K562 (cell line): ENCODE results near the gene C20orf173. TPM values are rescaled to one million over a fixed set of nuclear protein-coding genes. Genes with fewer than 3 reads are reported as not detected.

ENCODE experiments used
- ATAC-seq: fragments of 200-7000 bp; cut with Tn5 transposase; 3 replicates; pipeline ENCODE4 v1.9.1; 2020; ENCODE audit warnings: moderate library complexity
- BruUV-seq: library from RNA; stranded (reverse); fragments of 400-500 nt; replicated peaks from 2 replicates; lab custom pipeline; 2021; lab: Mats Ljungman, UMichigan
- CTCF ChIA-PET: fragments of 300-600 bp; formaldehyde crosslinking; extraction: SDS; loops from one replicate; lab custom pipeline; 2021; ENCODE audit warnings: low intra/inter-chr PET ratio; lab: Yijun Ruan, JAX
- POLR2A ChIA-PET: fragments of 300-600, 350-650 bp; sonication (Branson Sonifier 250); formaldehyde crosslinking; extraction: SDS; loops from one replicate; lab custom pipeline; 2021; ENCODE audit warnings: antibody characterized with exemption, inconsistent platforms; lab: Yijun Ruan, JAX
- DNase-seq, 4 experiments: peaks; one replicate each; pipeline versions ENCODE4 v3.0.0 to v3.0.0-alpha.2; 2011 to 2018; ENCODE audit warnings: low spot score in 3 of 4, mixed read lengths in 3 of 4; ENCODE audit errors: extremely low read depth in 1 of 4
- FAIRE-seq: peaks from 2 replicates; lab custom pipeline; 2011; peaks lifted over from hg19 to GRCh38; lab: Jason Lieb, UNC
- H2AFZ ChIP-seq: 2 replicates; pipeline ENCODE4 v1.6.0; 2011; ENCODE audit warnings: low read depth, low read length, control low read depth, inconsistent platforms
- H3K27ac ChIP-seq: fragments of 200-600 bp; 3 replicates; pipeline ENCODE4 v1.8.0; 2011; ENCODE audit warnings: low read depth, mild to moderate bottlenecking, control low read depth, inconsistent platforms, low read length, moderate library complexity, mixed read lengths; ENCODE audit errors: extremely low read depth
- H3K27me3 ChIP-seq, 2 experiments: fragments of 300-600 bp in 1 of 2; 2 replicates in 1 of 2; 3 replicates in 1 of 2; pipeline versions ENCODE4 v1.6.0 to v1.8.0; 2011; ENCODE audit warnings: inconsistent platforms in 2 of 2, low read length in 2 of 2, mild to moderate bottlenecking in 1 of 2, mixed read lengths in 1 of 2, moderate library complexity in 1 of 2; ENCODE audit not compliant: control insufficient read depth in 2 of 2, insufficient read depth in 2 of 2
- H3K36me3 ChIP-seq: fragments of 300-600 bp; 3 replicates; pipeline ENCODE4 v1.8.0; 2011; ENCODE audit warnings: mild to moderate bottlenecking, low read length, inconsistent platforms; ENCODE audit not compliant: control insufficient read depth, insufficient read depth
- H3K4me1 ChIP-seq, 2 experiments: fragments of 200-600 bp in 1 of 2; replicated peaks in 1 of 2; 2 replicates in 1 of 2; 3 replicates in 1 of 2; pipeline versions ENCODE4 v1.5.1 to v1.8.0; 2011; ENCODE audit warnings: inconsistent platforms in 2 of 2, low read length in 2 of 2, mild to moderate bottlenecking in 1 of 2, mixed read lengths in 1 of 2, moderate library complexity in 1 of 2; ENCODE audit not compliant: control insufficient read depth in 2 of 2, insufficient read depth in 2 of 2
- H3K4me2 ChIP-seq: 2 replicates; pipeline ENCODE4 v1.6.1; 2011; ENCODE audit warnings: low read length, control low read depth, inconsistent platforms, mixed read lengths; ENCODE audit not compliant: insufficient read depth
- H3K4me3 ChIP-seq: fragments of 200-600 bp; sonication (generic), shearing (Covaris generic); 2 replicates; pipeline ENCODE4 v1.5.1; 2016; ENCODE audit warnings: control low read depth, inconsistent platforms
- H3K79me2 ChIP-seq: fragments of 200-600 bp; 3 replicates; pipeline ENCODE4 v1.8.0; 2011; ENCODE audit warnings: low read length, inconsistent platforms; ENCODE audit not compliant: control insufficient read depth, insufficient read depth
- H3K9ac ChIP-seq, 2 experiments: 2 replicates each; pipeline versions ENCODE4 v1.6.0 to v1.6.1; 2011; ENCODE audit warnings: low read depth in 2 of 2, low read length in 2 of 2, control low read depth in 1 of 2, inconsistent platforms in 1 of 2, mild to moderate bottlenecking in 1 of 2, mixed read lengths in 1 of 2; ENCODE audit not compliant: insufficient read depth in 1 of 2
- H3K9me1 ChIP-seq: one replicate; pipeline ENCODE4 v1.6.0; 2011; ENCODE audit warnings: inconsistent platforms, mild to moderate bottlenecking, low read length, moderate library complexity; ENCODE audit not compliant: control insufficient read depth, insufficient read depth
- H3K9me3 ChIP-seq: replicated peaks from 2 replicates; pipeline ENCODE4 v1.5.1; 2011; ENCODE audit warnings: low read depth, low read length, inconsistent platforms; ENCODE audit not compliant: control insufficient read depth, insufficient read depth
- H4K20me1 ChIP-seq: replicated peaks from 2 replicates; pipeline ENCODE4 v1.6.1; 2011; ENCODE audit warnings: low read length, inconsistent platforms, mixed read lengths; ENCODE audit not compliant: control insufficient read depth, insufficient read depth
- ATF7 ChIP-seq: fragments of 450-650 bp; IDR thresholded peaks from 2 replicates; pipeline ENCODE4 v1.7.1; 2014; ENCODE audit warnings: mild to moderate bottlenecking, moderate library complexity
- BACH1 ChIP-seq: fragments of 200-800 bp; sonication (Bioruptor generic); IDR thresholded peaks from 2 replicates; pipeline ENCODE4 v1.6.1; 2016; ENCODE audit warnings: missing genetic modification characterization, missing compliant biosample characterization
- E2F3 ChIP-seq: fragments of 250-450 bp; sonication (Bioruptor Pico); IDR thresholded peaks from 2 replicates; pipeline ENCODE4 v1.4.0; 2020; ENCODE audit warnings: mild to moderate bottlenecking
- ID3 ChIP-seq, 2 experiments: fragments of 250-450 bp in 1 of 2; fragments of 450-650 bp in 1 of 2; sonication (Bioruptor Pico) in 1 of 2; IDR thresholded peaks; 2 replicates each; pipeline versions ENCODE4 v1.6.1 to v1.8.0; 2016 to 2021; ENCODE audit warnings: mild to moderate bottlenecking in 2 of 2, moderate library complexity in 2 of 2, missing compliant biosample characterization in 1 of 2, missing genetic modification characterization in 1 of 2
- RAD21 ChIP-seq, 2 experiments: fragments of 250-450 bp in 1 of 2; fragments of 450-650 bp in 1 of 2; sonication (Bioruptor Pico) in 1 of 2; formaldehyde crosslinking in 1 of 2; IDR thresholded peaks in 1 of 2; conservative IDR thresholded peaks in 1 of 2; 2 replicates each; pipeline versions ENCODE4 v1.4.0 to v1.8.0; 2020 to 2022; ENCODE audit warnings: mild to moderate bottlenecking in 2 of 2, moderate library complexity in 1 of 2
- RREB1 ChIP-seq: fragments of 250-450 bp; sonication (Bioruptor Pico); IDR thresholded peaks from 2 replicates; pipeline ENCODE4 v1.4.0; 2020
- STAT6 ChIP-seq: sonication (generic); formaldehyde crosslinking; IDR thresholded peaks from 2 replicates; pipeline ENCODE4 v1.8.1; 2023; ENCODE audit warnings: mild to moderate bottlenecking, missing genetic modification reagents
- YBX1 ChIP-seq: fragments of 450-650 bp; IDR thresholded peaks from 2 replicates; pipeline ENCODE4 v1.7.1; 2016; ENCODE audit warnings: mild to moderate bottlenecking
- ZBTB7A ChIP-seq: IDR thresholded peaks from 2 replicates; pipeline ENCODE4 v1.6.1; 2011; ENCODE audit warnings: low read depth, mild to moderate bottlenecking, low read length, moderate library complexity, borderline replicate concordance; ENCODE audit not compliant: control insufficient read depth
- ZFP91 ChIP-seq: sonication (generic); formaldehyde crosslinking; IDR thresholded peaks from 2 replicates; pipeline ENCODE4 v1.8.0; 2022; ENCODE audit warnings: mild to moderate bottlenecking, missing genetic modification reagents
- ZFPM2 ChIP-seq: fragments of 250-450 bp; sonication (Bioruptor Pico); IDR thresholded peaks from 2 replicates; pipeline ENCODE4 v1.5.1; 2022; ENCODE audit warnings: mild to moderate bottlenecking
- ZNF143 ChIP-seq: sonication (generic); formaldehyde crosslinking; IDR thresholded peaks from 2 replicates; pipeline ENCODE4 v1.9.0; 2022; ENCODE audit warnings: mild to moderate bottlenecking, missing genetic modification reagents
- WGBS: fragments of 100-300 bp; shearing (Covaris generic); methylation state at CpG from one replicate; pipeline ENCODE4 v1.1.6; 2016; ENCODE audit warnings: low coverage, mixed read lengths; ENCODE audit not compliant: insufficient coverage; ENCODE audit errors: missing lambda C conversion rate; 5-methylcytosine and 5-hydroxymethylcytosine counted together
- in situ Hi-C: fragments of 300-500 bp; cut with MboI; formaldehyde crosslinking; loops from 4 replicates; pipeline ENCODE4 v1.15.0; 2018; ENCODE audit warnings: inconsistent platforms, mixed read lengths
- intact Hi-C: fragments of 100-400 bp; cut with micrococcal nuclease; formaldehyde crosslinking; loops from 2 replicates; pipeline ENCODE4 v1.14.2; 2022
- polyA plus RNA-seq, 8 experiments: library from polyadenylated mRNA; depleted of rRNA in 4 of 8; stranded (reverse) in 5 of 8; unstranded in 3 of 8; fragments of >200 nt; fragmentation: Nextera tagmentation in 2 of 8; fragmentation: Illumina TruSeq in 1 of 8; extraction: Ambion mirVana in 2 of 8; extraction: Trizol in 1 of 8; gene quantifications; 2 replicates each; pipeline versions ENCODE4 v1.2.1 to v1.2.3, GENCODE V29; 2011 to 2014; ENCODE audit warnings: inconsistent platforms in 1 of 8, missing spikeins in 1 of 8
- total RNA-seq, 7 experiments: library from RNA; depleted of rRNA in 6 of 7; stranded (reverse); fragments of >200 nt in 6 of 7; fragmentation: Illumina TruSeq in 2 of 7; extraction: Trizol in 2 of 7; gene quantifications; 2 replicates each; pipeline versions ENCODE4 v1.2.1 to v1.2.3, GENCODE V29; 2011 to 2021; ENCODE audit warnings: low replicate concordance in 1 of 7

C20orf173 gene
- total and polyA plus RNA-seq, 9 of the 15 experiments (the other 6 are each of a cell fraction or from before 2014, with no cell fraction given), result not detected

GRCh38 chr20:35552914-35553313 lies 23.5 kb upstream of the C20orf173 start:
- POLR2A ChIA-PET, result interaction anchor here (2.8 to 4.3 kb wide), 2 partner anchors 9 to 11 kb away, joined by 9 to 20 read pairs; partner anchors contain the start of gene ERGIC3
- 82% methylated on average over 3 of the region's 3 CpGs for WGBS
- no peaks in the 10 kb centered on the region for H4K20me1 ChIP-seq
- TF ChIP-seq ZFPM2 (CRISPR knock-in tag) (no peak), BACH1 (tag) (no peak), STAT6 (no peak), RAD21 (CRISPR knock-in tag; conservative IDR thresholded peaks at IDR 0.05 in 1 of 2, IDR thresholded peaks at IDR 0.05 in 1 of 2) (no peak), ZFP91 (no peak), ID3 (CRISPR knock-in tag; IDR thresholded peaks at IDR 0.05) (no peak), ID3 (tag; IDR thresholded peaks at IDR 0.05) (no peak), E2F3 (no peak), RREB1 (no peak), ATF7 (no peak), YBX1 (no peak), ZBTB7A (no peak), ZNF143 (no peak)

More at GRCh38 chr20:35552914-35553313, 23.5 kb upstream of the C20orf173 start:
- Histone ChIP-seq H3K4me1 (no peaks in the 10 kb centered on the region), H2AFZ (no peak overlapping the region), H3K4me3 (no peak overlapping the region), H3K27ac (no peak overlapping the region), H3K27me3 (no peaks in the 10 kb centered on the region), H3K4me2 (no peak overlapping the region), H3K79me2 (no peaks in the 10 kb centered on the region), H3K9ac (no peak overlapping the region), H3K9me1 (no peaks in the 10 kb centered on the region), H3K36me3 (peaks cover 86% of the 10 kb centered on the region; the same call in 2 of the 3 replicates), H3K9me3 (no peaks in the 10 kb centered on the region)
- CTCF ChIA-PET, result no interaction called here
- ATAC-seq, result no peak
- no peak for DNase-seq
- no TSS peak for BruUV-seq
- in situ Hi-C loops (no loop called here), intact Hi-C loops (no loop called here)
- FAIRE-seq, result no peak
